H1 (cell line): ENCODE measurements around the gene OBSCN. TPM values are rescaled to one million over a fixed set of nuclear protein-coding genes. Genes with fewer than 3 reads are reported as not detected.
A peak's percentile ranks its signal among the peaks of the same experiment; 100 is the strongest.
"Not testable (repeated sequence)": the region's sequence is repeated elsewhere in the genome, so short reads cannot be mapped to it uniquely, and the experiment has no call there.

Experiments
- CTCF ChIA-PET: fragments of 300-600 bp; sonication (Branson Sonifier 250); formaldehyde crosslinking; loops from one replicate; lab custom pipeline; 2021; ENCODE audit not compliant: partially characterized antibody; lab: Charles Lee
- POLR2A ChIA-PET: fragments of 300-600 bp; sonication (Branson Sonifier 250); formaldehyde crosslinking; loops from one replicate; lab custom pipeline; 2021; ENCODE audit warnings: inconsistent platforms; ENCODE audit not compliant: partially characterized antibody; lab: Charles Lee
- DNase-seq, 2 experiments: peaks; one replicate each; pipeline versions ENCODE4 v3.0.0 to v3.0.0-alpha.2; 2010 to 2022; ENCODE audit warnings: low spot score in 2 of 2, low read depth in 1 of 2, mixed read lengths in 1 of 2
- FAIRE-seq: peaks from 2 replicates; lab custom pipeline; 2011; peaks lifted over from hg19 to GRCh38; lab: Jason Lieb, UNC
- H2AFZ ChIP-seq: 2 replicates; pipeline ENCODE4 v1.8.1; 2012; ENCODE audit warnings: low read length, inconsistent platforms
- H2AK5ac ChIP-seq: 2 replicates; pipeline ENCODE4 v1.6.1; 2013; ENCODE audit warnings: low read depth, low read length
- H2BK120ac ChIP-seq: replicated peaks from 2 replicates; pipeline ENCODE3; 2013; ENCODE audit warnings: low read depth, low read length, inconsistent platforms
- H2BK12ac ChIP-seq: 2 replicates; pipeline ENCODE4 v1.6.1; 2013; ENCODE audit warnings: low read depth, low read length
- H2BK15ac ChIP-seq: 2 replicates; pipeline ENCODE4 v1.6.1; 2013; ENCODE audit warnings: low read length
- H2BK20ac ChIP-seq: 2 replicates; pipeline ENCODE4 v1.6.1; 2013; ENCODE audit warnings: low read length
- H2BK5ac ChIP-seq: 2 replicates; pipeline ENCODE4 v1.6.1; 2013; ENCODE audit warnings: low read depth, low read length
- H3K14ac ChIP-seq: 2 replicates; pipeline ENCODE4 v1.6.1; 2013; ENCODE audit warnings: inconsistent platforms; ENCODE audit not compliant: insufficient read length
- H3K18ac ChIP-seq: 2 replicates; pipeline ENCODE4 v1.6.1; 2013; ENCODE audit warnings: low read length; ENCODE audit errors: extremely low read depth
- H3K23ac ChIP-seq: 2 replicates; pipeline ENCODE4 v1.6.1; 2013; ENCODE audit warnings: inconsistent platforms; ENCODE audit not compliant: insufficient read length
- H3K23me2 ChIP-seq: 2 replicates; pipeline ENCODE4 v1.6.1; 2013; ENCODE audit warnings: low read depth, low read length
- H3K27ac ChIP-seq: 2 replicates; pipeline ENCODE4 v1.6.1; 2011; ENCODE audit warnings: low read depth, low read length, inconsistent platforms
- H3K27me3 ChIP-seq, 4 experiments: replicated peaks in 1 of 4; 1 replicate in 1 of 4; 2 replicates in 3 of 4; pipeline versions ENCODE4 v1.6.1 to v1.8.1; 2011 to 2013; ENCODE audit warnings: low read length in 3 of 4, mild to moderate bottlenecking in 3 of 4, inconsistent platforms in 2 of 4, mixed read lengths in 2 of 4, moderate library complexity in 1 of 4; ENCODE audit not compliant: control insufficient read depth in 3 of 4, insufficient read depth in 3 of 4; ENCODE audit errors: extremely low read depth in 1 of 4
- H3K36me3 ChIP-seq, 4 experiments: 2 replicates each; pipeline versions ENCODE4 v1.6.1 to v1.8.1; 2011 to 2013; ENCODE audit warnings: mild to moderate bottlenecking in 4 of 4, low read length in 3 of 4, moderate library complexity in 2 of 4, control low read depth in 1 of 4, inconsistent platforms in 1 of 4; ENCODE audit not compliant: insufficient read depth in 4 of 4, control insufficient read depth in 2 of 4
- H3K4ac ChIP-seq: replicated peaks from 2 replicates; pipeline ENCODE3; 2013; ENCODE audit warnings: low read length, low read depth, mixed read lengths, inconsistent platforms; ENCODE audit not compliant: insufficient read length
- H3K4me1 ChIP-seq, 4 experiments: replicated peaks in 1 of 4; 1 replicate in 1 of 4; 2 replicates in 3 of 4; pipeline versions ENCODE4 v1.6.1 to v1.8.1; 2011 to 2013; ENCODE audit warnings: low read length in 3 of 4, inconsistent platforms in 2 of 4, mixed read lengths in 1 of 4; ENCODE audit not compliant: insufficient read depth in 4 of 4, control insufficient read depth in 3 of 4
- H3K4me2 ChIP-seq, 2 experiments: 2 replicates each; pipeline versions ENCODE4 v1.6.1 to v1.8.1; 2011 to 2013; ENCODE audit warnings: low read depth in 2 of 2, low read length in 2 of 2, control low read depth in 1 of 2, inconsistent platforms in 1 of 2, mild to moderate bottlenecking in 1 of 2; ENCODE audit not compliant: insufficient read depth in 1 of 2
- H3K4me3 ChIP-seq, 4 experiments: fragments of 200-600, 300-600 bp in 1 of 4; sonication (generic), shearing (Covaris generic), sonication (Bioruptor Twin) in 1 of 4; 2 replicates each; pipeline versions ENCODE4 v1.5.1 to v1.8.1; 2011 to 2016; ENCODE audit warnings: low read length in 4 of 4, low read depth in 3 of 4, control low read depth in 2 of 4, inconsistent platforms in 2 of 4, mild to moderate bottlenecking in 2 of 4, mixed read lengths in 1 of 4, moderate library complexity in 1 of 4; ENCODE audit not compliant: insufficient read depth in 2 of 4; ENCODE audit errors: extremely low read depth in 1 of 4
- H3K56ac ChIP-seq: replicated peaks from 2 replicates; pipeline ENCODE3; 2013; ENCODE audit warnings: low read depth, mild to moderate bottlenecking, mixed read lengths, low read length, inconsistent platforms; ENCODE audit not compliant: insufficient read length
- H3K79me1 ChIP-seq: 2 replicates; pipeline ENCODE4 v1.6.1; 2013; ENCODE audit warnings: low read depth, low read length, control low read depth
- H3K79me2 ChIP-seq, 2 experiments: 2 replicates each; pipeline versions ENCODE4 v1.6.1 to v1.8.1; 2012 to 2013; ENCODE audit warnings: low read length in 2 of 2, mild to moderate bottlenecking in 2 of 2, inconsistent platforms in 1 of 2; ENCODE audit not compliant: insufficient read depth in 2 of 2, control insufficient read depth in 1 of 2
- H3K9ac ChIP-seq, 4 experiments: replicated peaks in 1 of 4; 1 replicate in 1 of 4; 2 replicates in 3 of 4; pipeline versions ENCODE4 v1.6.1 to v1.8.1; 2011 to 2013; ENCODE audit warnings: low read depth in 3 of 4, low read length in 3 of 4, control low read depth in 2 of 4, mild to moderate bottlenecking in 2 of 4, moderate library complexity in 2 of 4, inconsistent platforms in 1 of 4; ENCODE audit errors: extremely low read depth in 1 of 4
- H3K9me3 ChIP-seq, 2 experiments: 2 replicates each; pipeline versions ENCODE4 v1.6.1 to v1.8.1; 2012 to 2013; ENCODE audit warnings: mild to moderate bottlenecking in 2 of 2, moderate library complexity in 2 of 2, control low read depth in 1 of 2, inconsistent platforms in 1 of 2, low read depth in 1 of 2, low read length in 1 of 2, mixed read lengths in 1 of 2; ENCODE audit not compliant: insufficient read depth in 2 of 2
- H4K20me1 ChIP-seq, 2 experiments: replicated peaks in 1 of 2; 2 replicates each; pipeline versions ENCODE3 to v1.8.1; 2011 to 2013; ENCODE audit warnings: inconsistent platforms in 2 of 2, low read length in 2 of 2, mild to moderate bottlenecking in 1 of 2; ENCODE audit not compliant: insufficient read depth in 2 of 2, control insufficient read depth in 1 of 2
- H4K5ac ChIP-seq: 2 replicates; pipeline ENCODE4 v1.6.1; 2013; ENCODE audit warnings: low read length, low read depth, mixed read lengths, inconsistent platforms; ENCODE audit not compliant: insufficient read length
- H4K8ac ChIP-seq: 2 replicates; pipeline ENCODE4 v1.8.0; 2013; ENCODE audit warnings: mild to moderate bottlenecking, moderate library complexity, low read length, inconsistent platforms; ENCODE audit not compliant: insufficient read depth; ENCODE audit errors: extremely low read depth
- H4K91ac ChIP-seq: replicated peaks from 2 replicates; pipeline ENCODE3; 2013; ENCODE audit warnings: low read length, mixed read lengths, inconsistent platforms; ENCODE audit not compliant: insufficient read length
- CREB1 ChIP-seq: IDR thresholded peaks from 2 replicates; pipeline ENCODE4 v1.6.1; 2012; ENCODE audit warnings: inconsistent platforms
- POLR2A ChIP-seq, 2 experiments: IDR thresholded peaks; 1 replicate in 1 of 2; 2 replicates in 1 of 2; pipeline ENCODE4 v1.6.1; 2011; ENCODE audit warnings: low read depth in 2 of 2, low read length in 2 of 2, mild to moderate bottlenecking in 2 of 2; ENCODE audit errors: control extremely low read depth in 1 of 2
- SP1 ChIP-seq: IDR thresholded peaks from 2 replicates; pipeline ENCODE4 v1.6.1; 2011; ENCODE audit warnings: low read depth, low read length
- SP4 ChIP-seq: IDR thresholded peaks from 2 replicates; pipeline ENCODE4 v1.6.1; 2012; ENCODE audit warnings: low read length, inconsistent platforms
- WGBS, 2 experiments: shearing (Covaris generic) in 1 of 2; methylation state at CpG; one replicate each; pipeline versions ENCODE4 v1.1.6 to v1.1.7; 2013 to 2015; ENCODE audit warnings: low lambda C conversion rate in 2 of 2, mixed read lengths in 2 of 2, inconsistent platforms in 1 of 2, low coverage in 1 of 2, missing lambda C conversion rate in 1 of 2; ENCODE audit not compliant: insufficient replicate concordance in 2 of 2, insufficient coverage in 1 of 2, insufficient read length in 1 of 2; ENCODE audit errors: extremely low coverage in 1 of 2, missing lambda C conversion rate in 1 of 2; 5-methylcytosine and 5-hydroxymethylcytosine counted together
- polyA plus RNA-seq, 7 experiments: library from polyadenylated mRNA; depleted of rRNA in 3 of 7; stranded (reverse) in 5 of 7; unstranded in 2 of 7; fragments of >200 nt in 5 of 7; fragments of 200-250 nt in 2 of 7; gene quantifications; 1 replicate in 5 of 7; 2 replicates in 1 of 7; 4 replicates in 1 of 7; pipeline versions ENCODE4 v1.2.1 to v1.2.3, GENCODE V29; 2011 to 2013; ENCODE audit warnings: missing spikeins in 2 of 7, mixed read lengths in 2 of 7
- total RNA-seq: library from RNA; stranded (reverse); fragmentation: NEBNext Ultra II Directional; extraction: Animal tissue kit (Norgen Biotek cat#: 25700); gene quantifications from 2 replicates; pipeline ENCODE4 v1.2.1, GENCODE V29; 2021

OBSCN gene
- total and polyA plus RNA-seq, 2 of the 8 experiments (the other 6 are each of a cell fraction or from before 2014, with no cell fraction given) = 7.5 to 28.4 TPM

GRCh38 chr1:228173528-228174481, 34.0 kb upstream of the OBSCN start:
- not testable (repeated sequence) for H4K91ac ChIP-seq, H3K36me3 ChIP-seq, H2BK15ac ChIP-seq, H3K4ac ChIP-seq, H2AK5ac ChIP-seq, H2BK5ac ChIP-seq, H3K9ac ChIP-seq, FAIRE-seq, H3K56ac ChIP-seq, H3K27ac ChIP-seq, H2BK12ac ChIP-seq, H3K4me3 ChIP-seq, H3K14ac ChIP-seq, H3K27me3 ChIP-seq, H3K4me1 ChIP-seq, H2BK120ac ChIP-seq, H3K23ac ChIP-seq, H2AFZ ChIP-seq, H2BK20ac ChIP-seq, H4K5ac ChIP-seq, H4K8ac ChIP-seq, H3K9me3 ChIP-seq, H3K23me2 ChIP-seq
- DNase-seq = peak in 1 of 2 experiments; percentile 74
- Histone ChIP-seq H3K4me2 (peak overlapping the region; percentile 46 to 54), H3K79me1 (peaks cover 10% of the 10 kb centered on the region), H3K79me2 (peaks cover 0 to 11% of the 10 kb centered on the region in 2 experiments; a peak in 1 of 4 replicates), H3K18ac (peak overlapping the region; percentile 32), H4K20me1 (peaks cover 8 to 22% of the 10 kb centered on the region in 2 experiments)
- WGBS, 2 experiments = 64% methylated on average over 27 of the region's 69 CpGs; no CpG with 5 or more reads in 1 of the 2 experiments
- ChIA-PET CTCF (interaction anchor here (0.6 to 3.8 kb wide), 9 partner anchors 8 to 174 kb away, joined by 3 to 23 read pairs (median 4); partner anchors contain the start of gene IBA57), POLR2A (interaction anchor here (0.5 to 2.0 kb wide), 11 partner anchors 8 to 527 kb away, joined by 3 to 17 read pairs (median 3); partner anchors contain the start of genes GUK1 and IBA57)
- TF ChIP-seq SP4 = peak; percentile 84; the same call in 1 of the 2 replicates
- peak; percentile 21; the same call in 1 of the 2 replicates for TF ChIP-seq CREB1
- peak in 1 of 2 experiments; percentile 39; a peak in 1 of 3 replicates for TF ChIP-seq POLR2A (IDR thresholded peaks at IDR 0.05; ENCODE audit: control extremely low read depth in 1 of 2, low read depth in 2 of 2, low read length in 2 of 2)
- TF ChIP-seq SP1 = peak; percentile 5; the same call in 1 of the 2 replicates
